Skeletal muscle tissue (tissue), 4 donors: ENCODE results near the gene MAEL. TPM values are rescaled to one million over a fixed set of nuclear protein-coding genes. Genes with fewer than 3 reads are reported as not detected.

Experiments used
- H3K27ac ChIP-seq: one replicate; pipeline ENCODE4 v1.7.0; 2013; ENCODE audit warnings: mild to moderate bottlenecking, low read depth, low read length, inconsistent platforms
- H3K27me3 ChIP-seq, 3 donors: one replicate each; pipeline ENCODE4 v1.7.0; 2013; ENCODE audit warnings: low read length in 3 of 3; ENCODE audit not compliant: control insufficient read depth in 3 of 3, insufficient read depth in 3 of 3
- H3K36me3 ChIP-seq, 3 donors: one replicate each; pipeline ENCODE4 v1.7.0; 2013; ENCODE audit warnings: low read length in 3 of 3; ENCODE audit not compliant: control insufficient read depth in 3 of 3, insufficient read depth in 3 of 3
- H3K4me1 ChIP-seq, 3 donors: one replicate each; pipeline ENCODE4 v1.7.0; 2013; ENCODE audit warnings: low read length in 3 of 3, mild to moderate bottlenecking in 3 of 3; ENCODE audit not compliant: control insufficient read depth in 3 of 3, insufficient read depth in 3 of 3
- H3K4me3 ChIP-seq, 3 donors: one replicate each; pipeline ENCODE4 v1.7.0; 2013; ENCODE audit warnings: low read length in 3 of 3
- H3K9ac ChIP-seq, 3 donors: one replicate each; pipeline ENCODE4 v1.7.0; 2013; ENCODE audit warnings: low read length in 3 of 3, mild to moderate bottlenecking in 3 of 3, moderate library complexity in 2 of 3, low read depth in 1 of 3
- H3K9me3 ChIP-seq, 3 donors: one replicate each; pipeline ENCODE4 v1.7.0; 2013; ENCODE audit warnings: low read length in 3 of 3; ENCODE audit not compliant: control insufficient read depth in 3 of 3
- total RNA-seq: library from RNA; depleted of rRNA; stranded (reverse); fragments of >200 nt; gene quantifications from one replicate; pipeline ENCODE4 v1.2.3, GENCODE V29; 2014
- donor health status: Osteomylitis.

The MAEL gene
- total RNA-seq, 1 donor from 2014 or later: 0.52 TPM

DNA sequence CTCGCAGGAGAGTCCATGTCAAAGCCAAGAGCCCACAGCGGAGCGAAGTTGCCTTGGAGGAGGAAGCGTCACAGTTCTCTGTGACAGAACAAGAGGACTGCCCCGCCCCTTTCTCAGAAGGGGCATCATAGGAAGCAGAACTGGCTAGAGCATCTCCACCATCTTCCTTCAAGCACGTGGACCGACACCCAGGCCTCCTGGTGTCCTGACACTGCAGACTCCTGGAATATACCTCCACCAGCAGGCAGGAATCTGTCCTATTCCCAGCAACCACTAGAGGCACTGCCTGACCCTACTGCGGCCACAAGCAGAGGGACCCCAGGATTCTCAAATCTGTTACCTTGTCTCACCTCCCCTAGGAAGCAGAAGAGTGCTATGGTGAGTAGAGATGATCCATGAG lies 63.3 kb downstream of the MAEL start:
- Histone ChIP-seq H3K4me1 (peaks cover 0 to 9% (median under 1%) of the 10 kb centered on the region in 3 donors), H3K9ac (no peak overlapping the region), H3K4me3 (no peak overlapping the region), H3K27ac (no peak overlapping the region), H3K27me3 (peaks cover 0 to 4% (median 3%) of the 10 kb centered on the region in 3 donors), H3K9me3 (no peaks in the 10 kb centered on the region), H3K36me3 (peaks cover 0 to 4% (median 0%) of the 10 kb centered on the region in 3 donors)

DNA sequence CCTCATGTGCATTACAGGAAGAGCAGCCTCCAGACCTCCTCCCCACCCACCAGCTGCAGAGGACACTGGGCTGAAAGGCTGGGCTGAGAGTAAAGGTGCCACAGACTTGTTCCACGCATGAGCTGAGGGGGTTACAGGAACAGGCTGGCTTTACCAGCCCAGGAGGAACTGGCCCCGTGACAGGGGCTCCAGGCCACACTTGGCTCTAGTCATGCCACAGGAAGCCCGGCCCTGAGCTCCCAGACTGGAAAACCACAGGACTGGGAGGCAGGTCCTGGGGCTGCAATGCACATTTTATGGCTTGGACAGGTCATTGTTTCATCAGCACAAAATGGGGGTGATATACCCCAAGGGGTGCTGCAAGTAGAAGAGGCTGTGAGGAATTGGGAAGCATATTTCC lies 65.5 kb downstream of the MAEL start:
- no peak overlapping the region for H3K4me3 ChIP-seq
- H3K9me3 ChIP-seq: no peaks in the 10 kb centered on the region
- peaks cover 3 to 18% (median 6%) of the 10 kb centered on the region in 3 donors for H3K4me1 ChIP-seq
- no peak overlapping the region for H3K27ac ChIP-seq
- H3K9ac ChIP-seq: no peak overlapping the region
- H3K36me3 ChIP-seq: peaks cover 0 to 4% (median 0%) of the 10 kb centered on the region in 3 donors
- H3K27me3 ChIP-seq: peaks cover 0 to 4% (median 0%) of the 10 kb centered on the region in 3 donors

DNA sequence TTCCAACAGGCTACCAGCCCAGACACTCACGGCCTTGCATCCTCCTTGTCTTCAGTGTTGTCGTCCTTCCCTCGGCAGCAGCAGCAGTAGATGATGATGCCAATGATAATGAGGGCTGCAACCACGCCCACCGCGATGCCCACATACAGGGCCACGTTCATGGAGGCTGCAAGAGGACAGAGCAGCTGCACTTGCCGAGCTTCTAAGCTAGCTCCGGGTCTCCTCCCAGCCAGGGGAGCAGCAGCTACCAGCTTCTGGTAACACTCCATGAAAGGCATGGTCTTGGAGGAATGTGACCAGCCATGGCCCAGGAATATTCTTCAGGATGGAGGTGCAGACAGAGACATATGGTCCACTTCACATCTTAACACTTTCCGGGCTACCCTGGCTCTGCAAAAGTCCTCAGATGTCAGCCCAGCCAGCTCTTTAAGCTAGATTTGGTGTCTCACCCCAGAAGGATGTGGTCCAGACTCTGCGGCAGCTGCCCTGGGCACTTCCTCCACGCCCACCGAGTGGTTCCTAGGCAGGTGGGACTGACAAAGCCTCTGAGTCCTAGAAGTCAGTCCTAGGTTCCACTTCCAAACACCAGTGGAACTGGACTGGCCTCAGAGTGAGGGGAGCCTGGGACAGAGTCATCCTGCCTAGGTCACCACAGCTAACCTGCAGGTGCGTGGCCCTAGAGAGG lies 66.0 kb downstream of the MAEL start:
- Histone ChIP-seq H3K36me3 (peaks cover 0 to 4% (median 0%) of the 10 kb centered on the region in 3 donors), H3K27me3 (peaks cover 0 to 4% (median 0%) of the 10 kb centered on the region in 3 donors), H3K4me1 (peaks cover 3 to 18% (median 6%) of the 10 kb centered on the region in 3 donors), H3K4me3 (no peak overlapping the region), H3K9me3 (no peaks in the 10 kb centered on the region), H3K9ac (no peak overlapping the region), H3K27ac (no peak overlapping the region)

DNA sequence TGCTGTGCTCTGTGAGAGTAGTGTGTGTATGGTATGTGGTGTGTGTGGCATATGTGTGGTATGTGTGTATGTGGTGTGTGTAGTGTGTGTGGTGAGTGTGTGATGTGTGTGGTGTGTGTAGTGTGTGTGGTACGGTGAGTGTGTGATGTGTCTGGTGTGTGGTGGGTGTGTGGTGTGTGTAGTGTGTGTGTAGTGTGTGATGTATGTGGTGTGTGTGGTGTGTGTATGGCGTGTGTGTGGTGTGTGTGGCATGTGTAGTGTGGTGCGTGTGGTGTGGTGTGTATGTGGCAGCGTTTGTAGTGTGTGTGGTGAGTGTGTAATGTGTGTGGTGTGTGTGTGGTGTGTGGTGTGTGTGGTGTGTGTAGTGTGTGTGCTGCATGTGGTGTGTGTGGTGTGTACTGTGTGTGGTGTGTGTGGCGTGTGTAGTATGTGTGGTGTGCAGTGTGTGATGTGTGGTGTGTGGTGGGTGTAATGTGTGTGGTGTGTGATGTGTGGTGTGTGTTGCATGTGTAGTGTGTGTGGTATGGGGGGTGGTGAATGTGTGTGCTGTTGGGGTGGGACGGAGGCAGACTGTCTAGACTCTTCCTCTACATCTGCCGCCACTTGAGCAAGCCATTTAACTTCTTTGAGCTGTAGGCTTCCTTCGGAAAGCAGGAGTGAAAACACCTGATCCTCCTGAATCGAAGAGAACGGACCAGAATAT lies 67.6 kb downstream of the MAEL start:
- H3K4me1 ChIP-seq: peaks cover 3 to 18% (median 6%) of the 10 kb centered on the region in 3 donors
- no peak overlapping the region for H3K9ac ChIP-seq
- peaks cover 0 to 4% (median 0%) of the 10 kb centered on the region in 3 donors for H3K27me3 ChIP-seq
- H3K27ac ChIP-seq: no peak overlapping the region
- H3K9me3 ChIP-seq: no peaks in the 10 kb centered on the region
- no peak overlapping the region for H3K4me3 ChIP-seq
- peaks cover 0 to 4% (median 0%) of the 10 kb centered on the region in 3 donors for H3K36me3 ChIP-seq

DNA sequence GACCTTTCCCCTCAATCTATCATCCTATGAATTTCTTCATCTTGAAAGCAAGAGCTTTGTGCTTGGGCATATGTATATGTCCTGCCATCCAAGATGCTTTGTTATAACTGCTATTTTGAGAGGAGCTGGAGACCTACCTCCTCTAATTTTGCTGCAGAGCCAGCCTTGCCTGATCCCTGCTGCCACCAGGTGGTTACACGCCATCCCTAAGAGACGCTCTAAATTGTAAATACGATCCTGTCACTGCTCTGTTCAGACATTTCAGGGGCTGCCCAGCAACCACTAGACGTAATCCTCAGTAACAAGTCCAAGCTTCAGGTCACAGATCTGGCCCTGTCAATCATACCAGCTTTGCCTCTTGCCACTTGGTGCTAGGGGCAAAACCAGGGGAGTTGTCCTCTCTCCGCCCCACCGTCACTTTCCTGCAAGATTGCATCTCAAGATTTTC lies 68.2 kb downstream of the MAEL start:
- H3K9ac ChIP-seq: peak overlapping the region in 1 of 3 donors; percentile 16
- H3K36me3 ChIP-seq: peaks cover 0 to 4% (median 0%) of the 10 kb centered on the region in 3 donors

DNA sequence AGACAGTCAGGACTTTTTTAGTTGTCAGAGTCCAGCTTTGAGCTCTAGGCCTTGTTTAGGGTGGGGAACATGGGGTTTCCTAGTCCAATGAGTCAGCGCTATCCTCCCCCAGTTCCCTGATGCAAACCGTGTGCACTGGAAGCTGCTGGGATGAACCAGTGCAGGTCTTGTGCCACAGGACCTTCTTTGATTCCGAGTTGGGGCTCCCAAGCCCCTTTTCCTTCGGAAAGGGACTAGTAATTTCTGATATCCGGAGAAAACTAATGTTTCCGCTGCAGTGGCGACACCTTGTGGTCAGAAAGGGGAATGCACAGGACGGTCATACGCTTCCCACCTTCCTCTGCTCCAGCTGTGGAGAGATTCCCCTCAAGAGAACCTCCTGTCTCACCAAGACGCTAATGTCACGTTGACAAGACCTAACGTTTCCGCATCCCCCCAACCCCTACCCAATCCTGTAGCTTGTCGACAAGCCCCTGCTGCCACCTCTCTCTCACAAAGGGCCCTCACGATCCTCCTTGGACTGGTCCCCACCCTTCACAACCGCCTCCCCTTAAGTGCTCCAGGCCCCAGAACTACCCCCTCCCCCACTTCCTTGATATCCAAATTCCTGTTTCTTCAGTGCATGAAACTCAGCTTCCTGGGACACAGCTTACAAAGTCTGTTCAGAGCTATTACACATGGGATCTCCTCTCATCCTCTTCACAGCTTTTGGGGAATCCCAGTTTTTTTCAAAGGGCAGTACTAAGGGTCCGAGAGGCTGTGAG lies 70.1 kb downstream of the MAEL start:
- peak overlapping the region in 2 of 3 donors; percentile 26 to 55 for H3K4me3 ChIP-seq

More for the DNA sequence above, 68.2 kb downstream of the MAEL start:
- peaks cover 0 to 4% (median 0%) of the 10 kb centered on the region in 3 donors for H3K27me3 ChIP-seq
- H3K4me1 ChIP-seq: peaks cover 3 to 18% (median 6%) of the 10 kb centered on the region in 3 donors
- no peak overlapping the region for H3K4me3 ChIP-seq
- no peak overlapping the region for H3K27ac ChIP-seq
- no peaks in the 10 kb centered on the region for H3K9me3 ChIP-seq

DNA sequence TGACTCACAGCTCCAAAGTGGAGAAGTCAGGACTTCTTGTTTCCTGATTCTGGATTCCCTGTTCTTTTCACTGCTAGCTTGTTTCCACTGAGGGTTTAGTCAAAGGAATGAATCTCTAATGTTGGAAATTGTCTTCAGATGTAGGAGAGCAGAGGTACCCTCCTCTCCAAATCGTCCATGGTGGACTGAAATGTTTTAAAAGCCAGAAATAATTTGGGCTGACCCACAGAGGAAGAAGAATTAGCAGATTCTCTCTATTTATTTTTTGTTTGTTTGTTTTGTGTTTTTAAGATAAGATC lies 70.7 kb downstream of the MAEL start:
- Histone ChIP-seq H3K4me1 (peaks cover 3 to 18% (median 6%) of the 10 kb centered on the region in 3 donors), H3K9me3 (no peaks in the 10 kb centered on the region), H3K27me3 (peaks cover 0 to 1% (median 0%) of the 10 kb centered on the region in 3 donors), H3K27ac (no peak overlapping the region), H3K9ac (no peak overlapping the region), H3K4me3 (no peak overlapping the region), H3K36me3 (no peaks in the 10 kb centered on the region)

More for the DNA sequence above, 70.1 kb downstream of the MAEL start:
- Histone ChIP-seq H3K4me1 (peaks cover 3 to 18% (median 6%) of the 10 kb centered on the region in 3 donors), H3K27me3 (peaks cover 0 to 2% (median 0%) of the 10 kb centered on the region in 3 donors), H3K9ac (peak overlapping the region in 2 of 3 donors; percentile 18 to 48), H3K36me3 (peaks cover 0 to 4% (median 0%) of the 10 kb centered on the region in 3 donors), H3K9me3 (no peaks in the 10 kb centered on the region), H3K27ac (peak overlapping the region; percentile 18)

DNA sequence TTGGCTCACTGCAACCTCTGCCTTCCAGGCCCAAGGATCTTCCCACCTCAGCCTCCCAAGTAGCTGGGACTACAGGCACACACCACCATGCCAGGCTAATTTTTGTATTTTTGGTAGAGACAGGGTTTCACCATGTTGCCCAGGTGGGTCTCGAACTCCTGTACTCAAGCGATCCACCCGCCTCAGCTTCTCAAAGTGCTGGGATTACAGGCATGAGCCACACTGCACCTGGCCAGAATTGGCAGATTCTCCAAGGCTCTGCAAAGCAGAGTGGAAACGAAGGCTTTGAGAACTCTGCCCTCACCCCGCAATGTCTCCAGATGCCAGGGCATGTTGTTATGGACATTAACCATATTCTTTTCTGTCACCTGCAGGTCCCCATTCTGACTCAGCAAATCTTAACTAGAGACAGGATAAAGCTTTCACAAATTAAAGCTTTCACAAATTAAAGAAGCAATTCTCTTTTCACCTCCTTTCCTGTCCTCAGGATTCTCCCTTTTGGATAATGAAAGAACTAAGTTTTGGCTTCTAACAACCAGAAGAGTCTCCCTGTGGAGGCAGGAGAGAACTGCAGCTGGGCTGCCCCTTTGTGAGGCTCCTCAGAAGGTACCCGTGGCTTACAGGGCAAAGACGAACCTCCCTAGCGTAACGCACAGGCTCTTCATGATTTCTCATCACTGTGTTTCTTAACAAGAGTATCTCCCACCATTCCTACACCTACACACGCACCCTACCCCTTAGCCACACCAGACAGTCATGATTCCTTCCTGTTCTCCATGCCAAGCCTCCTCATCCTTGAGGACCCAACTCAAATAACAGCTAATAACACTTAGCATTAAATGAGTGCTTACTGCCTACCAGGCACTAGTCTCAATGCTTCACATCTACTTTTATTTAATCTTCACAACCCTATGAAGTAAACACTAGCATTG lies 71.3 kb downstream of the MAEL start:
- no peak overlapping the region for H3K4me3 ChIP-seq
- no peaks in the 10 kb centered on the region for H3K36me3 ChIP-seq
- no peaks in the 10 kb centered on the region for H3K9me3 ChIP-seq
- peak overlapping the region in 1 of 3 donors; percentile 10 for H3K9ac ChIP-seq
- peaks cover 3 to 18% (median 6%) of the 10 kb centered on the region in 3 donors for H3K4me1 ChIP-seq
- H3K27me3 ChIP-seq: no peaks in the 10 kb centered on the region
- no peak overlapping the region for H3K27ac ChIP-seq

DNA sequence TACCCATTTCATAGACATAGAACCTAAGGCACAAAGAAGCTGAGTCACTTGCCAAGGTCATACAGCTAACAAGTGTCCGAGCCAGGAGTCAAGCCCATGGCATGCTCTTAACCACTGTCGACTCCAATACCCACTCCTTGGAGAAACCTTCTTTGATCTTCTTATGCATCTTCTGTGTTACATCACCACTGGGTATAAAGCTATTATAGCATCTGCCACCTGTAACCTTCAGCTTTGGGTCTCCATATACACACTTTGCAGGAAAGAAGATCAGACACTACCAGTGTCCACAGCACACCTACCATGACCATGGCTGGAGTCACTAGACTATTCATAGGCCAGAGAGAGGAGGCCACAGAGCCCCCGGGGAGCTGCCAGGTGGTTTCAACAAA lies 72.0 kb downstream of the MAEL start:
- no peak overlapping the region for H3K27ac ChIP-seq
- no peak overlapping the region for H3K9ac ChIP-seq
- no peak overlapping the region for H3K4me3 ChIP-seq
- H3K27me3 ChIP-seq: peaks cover 0 to 4% (median 0%) of the 10 kb centered on the region in 3 donors
- H3K4me1 ChIP-seq: peaks cover 3 to 18% (median 6%) of the 10 kb centered on the region in 3 donors
- H3K9me3 ChIP-seq: no peaks in the 10 kb centered on the region
- no peaks in the 10 kb centered on the region for H3K36me3 ChIP-seq
